Activated CD4-positive, alpha-beta memory T cell treated with anti-CD3 and anti-CD28 coated beads for 36 hours (primary cell): Measurements from ENCODE around the gene KCNK4. TPM values are rescaled to one million over a fixed set of nuclear protein-coding genes. Genes with fewer than 3 reads are reported as not detected.

Experiments used
- CTCF ChIA-PET: fragments of 350-600 bp; sonication (Branson Sonifier 250); formaldehyde crosslinking; loops from one replicate; lab custom pipeline; 2021; ENCODE audit warnings: antibody characterized with exemption, inconsistent platforms; lab: Charles Lee
- POLR2A ChIA-PET: fragments of 350-600 bp; sonication (Branson Sonifier 250); formaldehyde crosslinking; loops from one replicate; lab custom pipeline; 2021; ENCODE audit warnings: antibody characterized with exemption; lab: Charles Lee
- DNase-seq: peaks from one replicate; pipeline ENCODE4 v3.0.0-alpha.2; 2020
- H3K27ac Mint-ChIP-seq: one replicate; pipeline ENCODE4 v1.8.0; 2021; ENCODE audit warnings: mixed read lengths
- H3K27me3 Mint-ChIP-seq: one replicate; pipeline ENCODE4 v1.8.0; 2021; ENCODE audit warnings: mixed read lengths
- H3K36me3 Mint-ChIP-seq: one replicate; pipeline ENCODE4 v1.8.0; 2021; ENCODE audit warnings: mixed read lengths
- H3K4me1 Mint-ChIP-seq: one replicate; pipeline ENCODE4 v1.8.0; 2021; ENCODE audit warnings: low read depth, mixed read lengths
- H3K4me3 Mint-ChIP-seq: one replicate; pipeline ENCODE4 v1.8.0; 2021; ENCODE audit warnings: mild to moderate bottlenecking, mixed read lengths
- H3K9me3 Mint-ChIP-seq: one replicate; pipeline ENCODE4 v1.8.0; 2021; ENCODE audit warnings: mixed read lengths
- intact Hi-C: fragments of 100-400 bp; cut with micrococcal nuclease; formaldehyde crosslinking; loops from one replicate; pipeline ENCODE4 v1.15.1; 2023
- microRNA-seq: library from miRNA; unstranded; fragments of <30 nt; microRNA quantifications from one replicate; pipeline ENCODE4 v1.2.0, GENCODE V29; 2022; ENCODE audit warnings: borderline number of aligned reads, borderline microRNAs expressed, borderline replicate concordance
- total RNA-seq, 2 experiments: library from RNA; stranded (reverse); gene quantifications; one replicate each; pipeline ENCODE4 v1.2.3, GENCODE V29; 2021

Gene KCNK4
- total RNA-seq, 2 experiments from 2014 or later, result 0.34 TPM; not detected in 1

DNA sequence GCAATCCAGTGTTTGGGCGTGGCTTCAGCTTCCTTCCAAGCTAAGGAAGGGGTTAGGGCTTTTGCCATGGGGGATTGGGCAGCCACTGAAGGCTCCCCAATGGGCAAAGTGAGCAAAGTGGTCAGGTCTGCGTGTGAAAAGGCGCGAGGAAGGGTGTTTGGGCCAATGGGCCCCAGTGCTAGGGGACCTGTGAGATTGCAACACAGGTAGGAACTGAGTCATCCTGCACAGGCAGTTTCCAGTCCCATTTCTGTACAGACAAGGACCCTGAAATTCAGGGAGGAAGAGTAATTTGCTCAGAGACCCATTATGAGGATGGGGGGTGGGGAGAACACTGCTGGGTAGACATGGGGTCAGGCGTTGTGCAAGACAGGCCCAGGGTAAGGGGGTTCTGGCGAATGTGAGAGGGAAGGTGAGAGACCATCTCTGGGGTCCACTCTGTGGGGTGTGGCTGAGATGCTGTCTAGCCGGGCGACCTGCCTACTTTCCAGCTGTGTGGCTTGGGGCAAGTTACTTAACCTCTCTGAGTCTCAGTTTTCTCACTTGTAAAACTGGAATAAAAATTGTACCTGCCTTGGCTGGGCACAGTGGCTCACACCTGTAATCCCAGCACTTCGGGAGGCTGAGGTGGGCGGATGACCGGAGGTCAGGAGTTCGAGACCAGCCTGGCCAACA, 56.2 kb downstream of the KCNK4 start:
- ChIA-PET POLR2A (no interaction called here), CTCF (interaction anchor here (0.9 kb wide), 1 partner anchor 16 kb away, joined by 3 read pairs; no protein-coding TSS in a partner anchor)
- Mint-ChIP-seq H3K9me3 (no peaks in the 10 kb centered on the region), H3K36me3 (peaks cover 18% of the 10 kb centered on the region), H3K27me3 (no peaks in the 10 kb centered on the region), H3K4me1 (peaks cover 9% of the 10 kb centered on the region), H3K4me3 (no peak overlapping the region), H3K27ac (peak overlapping the region; percentile 54)
- intact Hi-C loops, result no loop called here
- no peak for DNase-seq

GRCh38 chr11:64348383-64349024, 57.4 kb downstream of the KCNK4 start:
- POLR2A ChIA-PET, result interaction anchor here (0.6 to 1.0 kb wide), 2 partner anchors 11 to 30 kb away, joined by 3 to 7 read pairs; partner anchors contain the start of genes PRDX5 and RPS6KA4

GRCh38 chr11:64349025-64349387, 57.9 kb downstream of the KCNK4 start:
- no peaks in the 10 kb centered on the region for H3K9me3 Mint-ChIP-seq
- peaks cover 16% of the 10 kb centered on the region for H3K36me3 Mint-ChIP-seq
- H3K27ac Mint-ChIP-seq, result no peak overlapping the region
- intact Hi-C loops, result no loop called here
- CTCF ChIA-PET, result interaction anchor here (1.0 kb wide), 1 partner anchor 39 kb away, joined by 3 read pairs; no protein-coding TSS in a partner anchor
- H3K27me3 Mint-ChIP-seq, result no peaks in the 10 kb centered on the region
- H3K4me1 Mint-ChIP-seq, result peaks cover 8% of the 10 kb centered on the region
- no peak overlapping the region for H3K4me3 Mint-ChIP-seq
- POLR2A ChIA-PET, result interaction anchor here (1.0 kb wide), 1 partner anchor 10 kb away, joined by 3 read pairs; the partner anchor contains the start of gene RPS6KA4
- no peak for DNase-seq

More at GRCh38 chr11:64348383-64349024, 57.4 kb downstream of the KCNK4 start:
- no peak overlapping the region for H3K4me3 Mint-ChIP-seq
- H3K27ac Mint-ChIP-seq, result no peak overlapping the region
- intact Hi-C loops, result no loop called here
- H3K27me3 Mint-ChIP-seq, result no peaks in the 10 kb centered on the region
- no peak for DNase-seq
- no peaks in the 10 kb centered on the region for H3K9me3 Mint-ChIP-seq
- H3K36me3 Mint-ChIP-seq, result peaks cover 18% of the 10 kb centered on the region
- CTCF ChIA-PET, result interaction anchor here (0.6 kb wide), 1 partner anchor 45 kb away, joined by 3 read pairs; no protein-coding TSS in a partner anchor
- peaks cover 8% of the 10 kb centered on the region for H3K4me1 Mint-ChIP-seq

DNA sequence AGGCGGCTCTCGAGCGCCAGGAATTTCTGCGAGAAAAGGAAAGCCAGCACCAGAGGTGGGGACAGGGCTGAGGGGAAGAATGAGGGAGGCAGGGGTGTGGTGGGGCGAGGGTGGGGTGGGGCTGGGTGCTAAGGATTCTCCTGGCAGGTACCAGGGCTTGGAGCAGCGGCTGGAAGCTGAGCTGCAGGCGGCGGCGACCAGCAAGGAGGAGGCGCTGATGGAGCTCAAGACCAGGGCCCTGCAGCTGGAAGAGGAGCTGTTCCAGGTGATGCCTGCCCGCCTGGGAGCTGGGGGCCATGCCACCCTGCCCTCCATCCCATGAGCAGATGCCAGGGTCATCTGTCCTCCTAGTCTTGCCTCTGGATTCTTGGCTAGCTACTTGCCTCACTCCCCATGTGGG, 58.3 kb downstream of the KCNK4 start:
- intact Hi-C loops, result no loop called here
- CTCF ChIA-PET, result interaction anchor here (1.0 kb wide), 1 partner anchor 39 kb away, joined by 3 read pairs; no protein-coding TSS in a partner anchor
- POLR2A ChIA-PET, result interaction anchor here (1.0 kb wide), 1 partner anchor 10 kb away, joined by 3 read pairs; the partner anchor contains the start of gene RPS6KA4
- Mint-ChIP-seq H3K27me3 (no peaks in the 10 kb centered on the region), H3K9me3 (no peaks in the 10 kb centered on the region), H3K4me3 (no peak overlapping the region), H3K4me1 (peaks cover 8% of the 10 kb centered on the region), H3K36me3 (peaks cover 16% of the 10 kb centered on the region), H3K27ac (no peak overlapping the region)
- DNase-seq, result no peak

Small RNA genes within 50 kb of the gene (microRNA-seq; reads per million reads assigned to microRNA genes)
- 3.1 reads per million for gene MIR7155

Other genes starting within 250 kb of the KCNK4 start
- gene MACROD1, start 125.2 kb upstream of the KCNK4 start, total RNA-seq, result 10 to 100 TPM; 24.5 to 31.0 TPM
- gene STIP1, start 105.1 kb upstream of the KCNK4 start, total RNA-seq, result 100 to 1,000 TPM; 402 to 413 TPM
- gene FERMT3, start 84.6 kb upstream of the KCNK4 start, total RNA-seq, result 100 to 1,000 TPM; 195 to 203 TPM
- 10 to 100 TPM; 30.4 to 35.6 TPM for gene TRPT1, start 65.1 kb upstream of the KCNK4 start, total RNA-seq
- gene NUDT22, start 65.0 kb upstream of the KCNK4 start, total RNA-seq, result 10 to 100 TPM; 69.8 to 79.8 TPM
- gene DNAJC4, start 60.8 kb upstream of the KCNK4 start, total RNA-seq, result 10 to 100 TPM; 22.5 to 26.2 TPM
- gene VEGFB, start 56.7 kb upstream of the KCNK4 start, total RNA-seq, result 10 to 100 TPM; 78.9 to 82.1 TPM
- 10 to 100 TPM; 28.7 to 34.9 TPM for gene FKBP2, start 50.2 kb upstream of the KCNK4 start, total RNA-seq
- 100 to 1,000 TPM; 238 to 242 TPM for gene PPP1R14B, start 44.4 kb upstream of the KCNK4 start, total RNA-seq
- gene PLCB3, start 39.8 kb upstream of the KCNK4 start, total RNA-seq, result 10 to 100 TPM; 10.4 to 12.3 TPM
- gene BAD, start 6.6 kb upstream of the KCNK4 start, total RNA-seq, result 10 to 100 TPM; 23.7 to 24.2 TPM
- gene GPR137, start 5.5 kb upstream of the KCNK4 start, total RNA-seq, result 10 to 100 TPM; 28.7 to 31.6 TPM
- not detected for gene CATSPERZ, start 9.1 kb downstream of the KCNK4 start, total RNA-seq
- 10 to 100 TPM; 32.8 to 35.6 TPM for gene ESRRA, start 14.2 kb downstream of the KCNK4 start, total RNA-seq
- 100 to 1,000 TPM; 255 to 258 TPM for gene TRMT112, start 26.3 kb downstream of the KCNK4 start, total RNA-seq
- 100 to 1,000 TPM; 156 to 164 TPM for gene PRDX5, start 26.8 kb downstream of the KCNK4 start, total RNA-seq
- 10 to 100 TPM; 69.5 to 74.5 TPM for gene CCDC88B, start 48.9 kb downstream of the KCNK4 start, total RNA-seq
- 10 to 100 TPM; 31.4 to 34.3 TPM for gene RPS6KA4, start 67.9 kb downstream of the KCNK4 start, total RNA-seq